H1 (cell line): ENCODE measurements around the gene GALNT2. TPM values are rescaled to one million over a fixed set of nuclear protein-coding genes. Genes with fewer than 3 reads are reported as not detected.

ENCODE experiments used
- ATF3 ChIP-seq: IDR thresholded peaks from 2 replicates; pipeline ENCODE4 v1.6.1; 2011; ENCODE audit warnings: low read depth, mild to moderate bottlenecking, low read length; ENCODE audit not compliant: insufficient read depth
- CHD7 ChIP-seq: fragments of 300-600 bp; sonication (generic); IDR thresholded peaks from 2 replicates; pipeline ENCODE4 v1.7.1; 2012; ENCODE audit warnings: low read length, moderate library complexity, mild to moderate bottlenecking, inconsistent platforms; ENCODE audit not compliant: insufficient replicate concordance
- polyA plus RNA-seq, 7 experiments: library from polyadenylated mRNA; depleted of rRNA in 3 of 7; stranded (reverse) in 5 of 7; unstranded in 2 of 7; fragments of >200 nt in 5 of 7; fragments of 200-250 nt in 2 of 7; gene quantifications; 1 replicate in 5 of 7; 2 replicates in 1 of 7; 4 replicates in 1 of 7; pipeline versions ENCODE4 v1.2.1 to v1.2.3, GENCODE V29; 2011 to 2013; ENCODE audit warnings: missing spikeins in 2 of 7, mixed read lengths in 2 of 7
- total RNA-seq: library from RNA; stranded (reverse); fragmentation: NEBNext Ultra II Directional; extraction: Animal tissue kit (Norgen Biotek cat#: 25700); gene quantifications from 2 replicates; pipeline ENCODE4 v1.2.1, GENCODE V29; 2021

GALNT2 gene
- total and polyA plus RNA-seq, 2 of the 8 experiments (the other 6 are each of a cell fraction or from before 2014, with no cell fraction given): 34.5 to 75.3 TPM

- no peak for TF ChIP-seq CHD7
- no peak for TF ChIP-seq ATF3
These were observed 105.0 kb downstream of the GALNT2 start (continued) for GRCh38 chr1:230172016-230172537.
